HUES64 (cell line): ENCODE results near the gene ZKSCAN1.

ENCODE experiments used
- H3K27ac ChIP-seq: 2 replicates; pipeline ENCODE4 v1.7.0; 2013; ENCODE audit warnings: low read depth, low read length, inconsistent platforms
- H3K27me3 ChIP-seq: 2 replicates; pipeline ENCODE4 v1.6.1; 2013; ENCODE audit warnings: mild to moderate bottlenecking, low read length; ENCODE audit not compliant: insufficient read depth
- H3K36me3 ChIP-seq: 2 replicates; pipeline ENCODE4 v1.6.1; 2013; ENCODE audit warnings: mild to moderate bottlenecking, low read length; ENCODE audit not compliant: insufficient read depth
- H3K4me1 ChIP-seq: 2 replicates; pipeline ENCODE4 v1.6.1; 2013; ENCODE audit warnings: mild to moderate bottlenecking, low read length, moderate library complexity; ENCODE audit not compliant: insufficient read depth
- H3K4me3 ChIP-seq: 2 replicates; pipeline ENCODE4 v1.5.1; 2013; ENCODE audit warnings: mild to moderate bottlenecking, low read length, moderate library complexity
- H3K9ac ChIP-seq: 2 replicates; pipeline ENCODE4 v1.6.1; 2013; ENCODE audit warnings: mild to moderate bottlenecking, low read depth, low read length
- H3K9me3 ChIP-seq: 2 replicates; pipeline ENCODE4 v1.6.1; 2013; ENCODE audit warnings: low read depth, low read length; ENCODE audit not compliant: insufficient read depth
- WGBS: fragments of 150-250, 120-280 bp; methylation state at CpG from one replicate; pipeline ENCODE4 v1.1.7; 2013; ENCODE audit warnings: missing lambda C conversion rate; 5-methylcytosine and 5-hydroxymethylcytosine counted together

The ZKSCAN1 gene

DNA sequence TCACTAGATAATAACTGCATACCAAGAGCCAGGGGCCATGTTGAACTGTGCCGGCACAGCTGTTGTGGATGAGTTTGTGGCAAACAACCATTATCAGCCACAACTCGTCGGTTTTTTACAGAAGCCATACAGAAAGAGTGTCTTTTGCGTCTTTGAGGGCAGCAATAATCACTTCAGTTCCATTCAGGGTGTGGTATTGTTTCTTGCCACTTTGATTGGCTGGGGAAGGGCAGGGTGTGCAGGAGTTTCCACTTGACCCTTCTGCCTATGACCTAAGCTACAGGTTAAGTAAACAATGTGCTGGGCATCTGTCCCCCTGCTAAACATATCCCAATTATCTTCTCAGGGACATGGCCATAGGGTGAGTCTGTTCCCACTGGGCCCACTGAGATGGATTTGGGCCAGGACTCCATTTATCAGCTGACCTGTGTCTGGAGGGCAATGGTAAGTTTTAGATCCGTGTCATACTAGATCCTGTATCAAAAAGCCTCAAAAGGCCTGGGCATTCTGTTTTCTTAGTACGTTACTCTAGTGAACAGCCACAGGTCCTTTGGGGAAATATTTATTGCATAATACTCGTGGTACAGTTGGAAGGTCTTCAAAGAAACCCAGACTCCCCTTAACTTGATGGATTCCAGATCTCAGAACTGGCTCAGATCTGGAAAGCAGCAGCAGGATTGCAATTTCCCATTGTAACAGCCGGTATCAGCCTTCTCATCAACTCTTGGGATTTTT is 50.2 kb downstream of the ZKSCAN1 start:
- WGBS, result 91% methylated on average over 8 of the region's 8 CpGs
- Histone ChIP-seq H3K27ac (no peak overlapping the region), H3K36me3 (peaks cover 58% of the 10 kb centered on the region), H3K27me3 (no peaks in the 10 kb centered on the region), H3K9ac (no peak overlapping the region), H3K4me3 (no peak overlapping the region), H3K9me3 (peaks cover 14% of the 10 kb centered on the region), H3K4me1 (no peaks in the 10 kb centered on the region)

DNA sequence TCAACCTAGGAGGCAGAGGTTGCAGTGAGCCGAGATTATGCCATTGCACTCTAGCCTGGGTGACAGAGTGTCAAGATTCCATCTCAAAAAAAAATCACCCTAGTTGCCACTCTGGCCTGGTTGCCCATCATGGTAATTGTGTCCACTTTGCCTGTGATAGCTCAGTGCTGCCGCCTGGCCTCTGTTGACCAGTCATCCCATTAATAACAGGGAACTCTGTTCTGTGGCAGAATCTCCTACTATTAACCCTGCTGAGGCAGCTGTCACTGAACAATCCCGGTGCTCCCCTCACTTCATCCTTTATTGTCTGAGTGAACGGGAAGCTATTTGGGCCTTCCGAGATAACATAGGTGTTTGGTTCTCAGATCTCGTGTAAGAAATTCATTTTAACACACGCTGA is 51.6 kb downstream of the ZKSCAN1 start:
- 93% methylated on average over 7 of the region's 7 CpGs for WGBS
- Histone ChIP-seq H3K36me3 (peaks cover 61% of the 10 kb centered on the region), H3K9me3 (peaks cover 27% of the 10 kb centered on the region), H3K4me1 (no peaks in the 10 kb centered on the region), H3K27me3 (no peaks in the 10 kb centered on the region), H3K9ac (no peak overlapping the region), H3K4me3 (no peak overlapping the region), H3K27ac (no peak overlapping the region)

DNA sequence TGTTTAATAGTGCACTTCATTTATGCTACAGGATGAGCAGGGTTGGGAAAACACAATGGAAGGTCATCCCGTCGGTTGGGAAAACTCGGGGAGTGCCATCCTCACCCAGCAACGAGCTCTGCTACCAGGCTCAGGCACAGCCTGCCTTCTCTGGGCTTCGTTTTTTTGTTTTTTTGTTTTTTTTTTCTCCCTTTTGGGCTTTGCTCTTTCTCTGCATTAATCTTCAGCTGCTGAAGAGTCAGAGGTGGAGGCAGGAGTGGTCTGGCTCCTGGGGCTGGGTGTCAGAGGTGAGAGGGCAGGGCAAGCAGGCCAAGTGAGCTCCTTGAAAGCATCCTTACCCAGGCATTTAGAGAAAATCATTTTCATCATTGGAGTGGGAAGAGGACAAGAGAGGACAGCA is 54.6 kb downstream of the ZKSCAN1 start:
- peaks cover 57% of the 10 kb centered on the region for H3K9me3 ChIP-seq
- H3K27ac ChIP-seq, result no peak overlapping the region
- no peaks in the 10 kb centered on the region for H3K27me3 ChIP-seq
- WGBS, result 98% methylated on average over 5 of the region's 5 CpGs
- no peaks in the 10 kb centered on the region for H3K4me1 ChIP-seq
- H3K36me3 ChIP-seq, result peaks cover 69% of the 10 kb centered on the region
- H3K9ac ChIP-seq, result no peak overlapping the region
- no peak overlapping the region for H3K4me3 ChIP-seq

DNA sequence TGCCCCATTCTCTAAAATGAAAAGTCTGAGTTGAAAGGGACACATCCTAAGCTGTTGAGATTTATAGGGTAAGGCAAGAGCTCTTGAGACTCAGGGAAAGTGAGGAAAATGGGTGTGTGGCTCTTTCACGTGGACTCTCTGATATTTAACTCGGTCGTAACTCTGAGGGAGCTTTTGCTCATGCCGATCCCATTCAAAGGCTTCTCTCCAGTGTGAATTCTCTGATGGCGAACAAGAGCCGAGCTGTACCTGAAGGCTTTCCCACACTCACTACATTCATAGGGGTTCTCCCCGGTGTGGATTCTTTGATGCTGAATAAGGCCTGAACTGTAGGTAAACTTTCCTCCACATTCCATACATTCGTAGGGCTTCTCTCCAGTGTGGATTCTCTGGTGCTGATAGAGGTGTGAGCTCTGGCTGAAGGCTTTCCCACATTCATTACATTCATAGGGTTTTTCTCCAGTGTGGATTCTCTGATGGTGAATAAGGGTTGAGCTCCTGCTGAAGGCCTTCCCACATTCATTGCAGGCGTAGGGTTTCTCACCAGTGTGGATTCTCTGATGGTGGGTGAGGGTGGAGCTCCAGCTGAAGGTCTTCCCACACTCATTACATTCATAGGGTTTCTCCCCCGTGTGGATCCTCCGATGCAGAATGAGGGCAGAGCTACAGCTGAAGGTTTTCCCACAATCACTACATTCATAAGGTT is 55.8 kb downstream of the ZKSCAN1 start:
- Histone ChIP-seq H3K27ac (no peak overlapping the region), H3K4me1 (no peaks in the 10 kb centered on the region), H3K9ac (no peak overlapping the region), H3K36me3 (peaks cover 73% of the 10 kb centered on the region), H3K4me3 (no peak overlapping the region), H3K9me3 (peaks cover 68% of the 10 kb centered on the region), H3K27me3 (no peaks in the 10 kb centered on the region)
- 97% methylated on average over 10 of the region's 11 CpGs for WGBS

DNA sequence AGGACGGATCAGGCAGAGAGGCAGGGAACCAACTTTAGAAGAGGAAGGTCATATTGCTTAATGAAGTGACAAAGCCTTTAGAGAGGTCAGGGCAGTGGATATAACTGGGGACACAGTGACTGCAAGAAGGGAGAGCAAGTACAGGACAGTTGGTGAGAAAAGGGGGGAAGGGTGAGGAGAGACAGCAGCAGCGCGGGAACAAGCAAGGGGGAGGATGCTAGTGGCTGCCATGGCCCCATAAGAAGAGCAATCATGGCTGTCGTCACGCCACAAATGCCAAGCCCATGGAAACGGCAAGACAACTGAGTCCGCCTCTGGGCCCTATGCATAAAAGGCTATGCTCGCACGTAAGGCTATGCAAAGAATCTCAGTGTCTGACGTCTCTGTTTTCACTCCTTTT is 57.1 kb downstream of the ZKSCAN1 start:
- H3K9me3 ChIP-seq, result peaks cover 72% of the 10 kb centered on the region
- H3K4me1 ChIP-seq, result no peaks in the 10 kb centered on the region
- no peaks in the 10 kb centered on the region for H3K27me3 ChIP-seq
- peaks cover 85% of the 10 kb centered on the region for H3K36me3 ChIP-seq
- no peak overlapping the region for H3K4me3 ChIP-seq
- H3K27ac ChIP-seq, result no peak overlapping the region
- H3K9ac ChIP-seq, result no peak overlapping the region
- WGBS, result 97% methylated on average over 10 of the region's 10 CpGs

DNA sequence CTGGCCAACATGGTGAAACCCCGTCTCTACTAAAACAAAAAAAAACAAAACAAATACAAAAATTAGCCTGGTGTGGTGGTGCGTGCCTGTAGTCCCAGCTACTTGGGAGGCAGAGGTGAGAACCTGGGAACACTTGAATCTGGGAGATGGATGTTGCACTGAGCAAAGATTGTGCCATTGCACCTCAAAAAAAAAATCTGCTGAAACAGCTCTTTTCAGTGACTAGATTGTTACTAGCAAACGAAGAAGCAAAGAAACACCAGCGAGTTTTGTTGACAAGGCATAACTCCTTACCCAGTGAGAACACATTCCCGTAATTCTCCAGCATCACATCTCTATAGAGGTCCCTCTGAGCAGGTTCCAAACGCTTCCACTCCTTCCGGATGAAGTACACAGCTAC is 59.4 kb downstream of the ZKSCAN1 start:
- no peak overlapping the region for H3K27ac ChIP-seq
- H3K4me1 ChIP-seq, result no peaks in the 10 kb centered on the region; the same call in 1 of the 2 replicates
- peaks cover 66% of the 10 kb centered on the region for H3K9me3 ChIP-seq
- WGBS, result 96% methylated on average over 6 of the region's 7 CpGs
- peaks cover 96% of the 10 kb centered on the region for H3K36me3 ChIP-seq
- H3K27me3 ChIP-seq, result no peaks in the 10 kb centered on the region
- no peak overlapping the region for H3K4me3 ChIP-seq
- no peak overlapping the region for H3K9ac ChIP-seq

DNA sequence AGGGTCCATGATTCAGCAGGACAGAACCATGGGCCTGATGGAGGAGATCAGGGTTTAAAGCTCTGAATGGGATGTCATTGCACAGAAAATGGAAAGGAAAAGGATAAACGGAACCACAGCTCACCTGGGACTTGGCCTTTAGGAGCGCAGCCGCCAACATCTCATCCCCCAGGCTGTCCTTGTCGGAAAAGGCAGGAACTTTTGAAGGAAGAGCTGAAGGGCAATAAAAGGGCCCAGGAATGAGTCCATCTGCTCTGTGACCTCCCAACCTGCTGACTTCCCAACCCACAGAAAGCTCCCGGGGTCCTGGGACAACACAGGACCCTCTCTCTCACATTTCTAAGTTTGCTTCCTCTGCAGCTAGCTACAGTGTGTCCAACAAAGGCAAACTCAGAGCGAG is 60.0 kb downstream of the ZKSCAN1 start:
- Histone ChIP-seq H3K4me1 (no peaks in the 10 kb centered on the region; the same call in 1 of the 2 replicates), H3K36me3 (peaks cover 94% of the 10 kb centered on the region), H3K4me3 (no peak overlapping the region), H3K27me3 (no peaks in the 10 kb centered on the region), H3K27ac (no peak overlapping the region), H3K9me3 (peaks cover 60% of the 10 kb centered on the region), H3K9ac (no peak overlapping the region)
- WGBS, result 96% methylated on average over 6 of the region's 6 CpGs

DNA sequence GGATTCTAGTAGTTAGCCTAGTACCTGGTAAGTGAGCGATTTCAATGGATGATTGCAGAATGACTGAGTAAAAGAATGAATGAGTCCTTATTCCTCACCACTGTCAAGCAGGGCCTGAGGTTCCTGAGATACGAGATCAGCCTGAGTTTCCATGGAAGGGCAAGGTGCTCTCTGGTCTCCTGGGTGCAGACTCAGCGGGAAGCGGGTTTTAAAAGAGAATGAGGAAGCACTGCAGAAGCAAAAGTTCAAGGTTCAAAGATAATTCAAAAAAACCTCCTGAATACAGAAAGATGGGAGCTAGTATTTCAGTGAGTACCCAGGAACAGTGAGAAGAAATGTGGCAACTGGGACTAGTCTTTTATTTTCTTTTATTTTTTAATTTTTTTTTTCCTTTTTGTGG is 61.8 kb downstream of the ZKSCAN1 start:
- Histone ChIP-seq H3K36me3 (peaks cover 76% of the 10 kb centered on the region), H3K9ac (no peak overlapping the region), H3K9me3 (peaks cover 43% of the 10 kb centered on the region), H3K27me3 (no peaks in the 10 kb centered on the region), H3K27ac (no peak overlapping the region), H3K4me1 (no peaks in the 10 kb centered on the region; the same call in 1 of the 2 replicates), H3K4me3 (no peak overlapping the region)
- WGBS, result 76% methylated on average over 4 of the region's 4 CpGs

DNA sequence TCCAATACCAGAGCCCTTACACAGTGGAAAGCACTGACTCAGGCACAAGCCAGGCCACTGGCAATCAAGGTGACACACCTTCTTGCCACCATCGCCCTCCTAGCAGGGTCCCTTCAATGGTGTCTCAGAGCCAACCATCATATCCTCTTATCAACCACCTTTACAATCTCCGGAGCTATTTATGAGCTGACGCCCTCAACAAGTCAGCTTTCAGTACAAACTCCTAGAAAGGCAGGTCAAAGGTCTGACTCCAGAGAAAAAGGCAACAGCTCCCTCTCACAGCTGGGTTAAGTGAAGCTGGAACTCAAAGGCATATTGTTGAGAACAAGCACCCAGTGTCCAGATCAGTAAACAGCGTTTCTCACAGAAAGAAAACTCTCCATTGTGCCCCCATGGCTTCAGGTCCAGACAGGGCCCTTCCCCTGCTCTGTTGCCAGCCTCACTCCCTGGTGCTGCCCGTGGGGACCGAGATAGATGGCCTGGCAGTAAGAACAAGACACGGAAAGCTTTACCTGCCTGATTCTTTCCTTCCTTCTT is 63.7 kb downstream of the ZKSCAN1 start:
- Histone ChIP-seq H3K27ac (no peak overlapping the region), H3K4me3 (peak overlapping the region; percentile 100; the same call in 1 of the 2 replicates), H3K9ac (no peak overlapping the region), H3K4me1 (peaks cover 4% of the 10 kb centered on the region), H3K36me3 (peaks cover 57% of the 10 kb centered on the region), H3K27me3 (no peaks in the 10 kb centered on the region), H3K9me3 (peaks cover 24% of the 10 kb centered on the region; the same call in 1 of the 2 replicates)
- 95% methylated on average over 7 of the region's 7 CpGs for WGBS

DNA sequence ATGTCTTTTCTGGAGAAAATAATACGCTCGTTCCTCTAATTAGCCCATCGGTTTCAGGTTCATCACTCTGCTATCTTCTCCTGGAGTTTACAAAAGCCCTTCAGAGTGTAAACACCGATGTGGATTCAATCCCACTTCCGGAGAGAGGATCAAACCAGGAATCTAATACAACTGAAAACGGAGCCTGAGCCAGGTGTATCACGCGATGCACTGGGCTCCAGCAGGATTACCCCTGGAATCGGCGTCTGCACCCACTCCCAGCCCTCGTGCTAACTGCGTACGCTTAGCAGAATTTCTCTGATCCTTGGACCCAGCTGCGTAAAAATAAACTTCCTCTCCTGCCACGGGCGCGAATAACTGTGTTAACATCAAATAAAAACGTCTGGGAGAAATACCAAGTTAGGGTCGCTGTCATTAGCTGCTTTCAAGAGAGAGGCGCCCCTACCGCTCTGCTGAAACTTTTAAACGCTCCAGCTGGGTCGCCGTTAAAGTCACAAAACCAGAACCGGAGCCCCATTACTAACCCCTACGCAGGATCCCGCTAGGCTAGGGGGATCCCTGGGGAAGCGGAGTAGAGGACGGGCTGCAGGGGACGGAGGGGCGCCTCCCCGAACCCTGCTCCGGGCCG is 65.6 kb downstream of the ZKSCAN1 start:
- WGBS, result 2% methylated on average over 31 of the region's 34 CpGs
- Histone ChIP-seq H3K9me3 (peaks cover 5% of the 10 kb centered on the region; the same call in 1 of the 2 replicates), H3K27me3 (no peaks in the 10 kb centered on the region), H3K36me3 (peaks cover 38% of the 10 kb centered on the region), H3K4me1 (peaks cover 4% of the 10 kb centered on the region), H3K4me3 (peak overlapping the region; percentile 100), H3K27ac (peak overlapping the region; percentile 88), H3K9ac (peak overlapping the region; percentile 98)
